GM08714 (cell line): Measurements from ENCODE around the gene CMTR2.
"Not testable (repeated sequence)": the region's sequence is repeated elsewhere in the genome, so short reads cannot be mapped to it uniquely, and the experiment has no call there.

Experiments used
- H3K4me3 ChIP-seq: fragments of 200-500 bp; sonication (Bioruptor generic); 2 replicates; pipeline ENCODE4 v1.5.1; 2014; ENCODE audit warnings: mild to moderate bottlenecking, low read length, inconsistent platforms
- ZNF274 ChIP-seq: IDR thresholded peaks from 2 replicates; pipeline ENCODE4 v1.6.1; 2012; ENCODE audit warnings: mild to moderate bottlenecking, low read depth, low read length

The CMTR2 gene

GRCh38 chr16:71288890-71289731 is at the start of gene CMTR2:
Gene CMTR2, minus strand, starts transcription at chr16:71289402. Its CDS starts 3,482 bp downstream, at chr16:71285920.
- TF ChIP-seq ZNF274, result no peak
- peak within 1 kb of the TSS; percentile 94 for H3K4me3 ChIP-seq

- H3K4me3 ChIP-seq, result no peak overlapping the region
- TF ChIP-seq ZNF274, result no peak
Measured at GRCh38 chr16:71338632-71339031, 49.4 kb upstream of the CMTR2 start.

- no peak for TF ChIP-seq ZNF274
- H3K4me3 ChIP-seq, result no peak overlapping the region
Measured at GRCh38 chr16:71338193-71338592, 49.0 kb upstream of the CMTR2 start.

- no peak overlapping the region for H3K4me3 ChIP-seq
- no peak for TF ChIP-seq ZNF274
Measured at GRCh38 chr16:71337631-71338030, 48.4 kb upstream of the CMTR2 start.

- no peak overlapping the region for H3K4me3 ChIP-seq
- no peak for TF ChIP-seq ZNF274
Measured at GRCh38 chr16:71328151-71328550, 38.9 kb upstream of the CMTR2 start.

- H3K4me3 ChIP-seq, result no peak overlapping the region
- no peak for TF ChIP-seq ZNF274
Measured at GRCh38 chr16:71327720-71328119, 38.5 kb upstream of the CMTR2 start.

GRCh38 chr16:71319999-71320398 is 30.8 kb upstream of the CMTR2 start:
- no peak for TF ChIP-seq ZNF274
- H3K4me3 ChIP-seq, result no peak overlapping the region

- H3K4me3 ChIP-seq, result no peak overlapping the region
- no peak for TF ChIP-seq ZNF274
Measured at GRCh38 chr16:71315269-71315668, 26.1 kb upstream of the CMTR2 start.

- not testable (repeated sequence) for H3K4me3 ChIP-seq
Measured at GRCh38 chr16:71313591-71313990, 24.4 kb upstream of the CMTR2 start.

GRCh38 chr16:71311553-71312158 is 22.5 kb upstream of the CMTR2 start:
- TF ChIP-seq ZNF274, result no peak
- no peak overlapping the region for H3K4me3 ChIP-seq

GRCh38 chr16:71303938-71304337 is 14.7 kb upstream of the CMTR2 start:
- H3K4me3 ChIP-seq, result no peak overlapping the region
- no peak for TF ChIP-seq ZNF274

- TF ChIP-seq ZNF274, result no peak
- H3K4me3 ChIP-seq, result no peak overlapping the region
Measured at GRCh38 chr16:71297341-71297634, 8.1 kb upstream of the CMTR2 start.

GRCh38 chr16:71296584-71297340 is 7.6 kb upstream of the CMTR2 start:
- no peak for TF ChIP-seq ZNF274
- no peak overlapping the region for H3K4me3 ChIP-seq

GRCh38 chr16:71295950-71296349 is 6.7 kb upstream of the CMTR2 start:
- no peak for TF ChIP-seq ZNF274
- no peak overlapping the region for H3K4me3 ChIP-seq

GRCh38 chr16:71293919-71294318 is 4.7 kb upstream of the CMTR2 start:
- H3K4me3 ChIP-seq, result no peak overlapping the region
- no peak for TF ChIP-seq ZNF274

GRCh38 chr16:71292095-71292494 is 2.9 kb upstream of the CMTR2 start:
- not testable (repeated sequence) for H3K4me3 ChIP-seq
